ENCODE data around the gene VAMP8.
"Not testable (repeated sequence)": the region's sequence is repeated elsewhere in the genome, so short reads cannot be mapped to it uniquely, and the experiment has no call there.

VAMP8 gene

GRCh38 chr2:85541753-85542457 lies 35.5 kb upstream of the VAMP8 start:
- DNase-seq: no peak
- Mint-ChIP-seq H3K27ac (peak overlapping the region in 1 of 2 donors; percentile 54), H3K9me3 (no peaks in the 10 kb centered on the region), H3K4me3 (peak overlapping the region; percentile 96 to 98), H3K4me1 (peaks cover 57% of the 10 kb centered on the region), H3K27me3 (no peaks in the 10 kb centered on the region)
- no peak for ATAC-seq

DNA sequence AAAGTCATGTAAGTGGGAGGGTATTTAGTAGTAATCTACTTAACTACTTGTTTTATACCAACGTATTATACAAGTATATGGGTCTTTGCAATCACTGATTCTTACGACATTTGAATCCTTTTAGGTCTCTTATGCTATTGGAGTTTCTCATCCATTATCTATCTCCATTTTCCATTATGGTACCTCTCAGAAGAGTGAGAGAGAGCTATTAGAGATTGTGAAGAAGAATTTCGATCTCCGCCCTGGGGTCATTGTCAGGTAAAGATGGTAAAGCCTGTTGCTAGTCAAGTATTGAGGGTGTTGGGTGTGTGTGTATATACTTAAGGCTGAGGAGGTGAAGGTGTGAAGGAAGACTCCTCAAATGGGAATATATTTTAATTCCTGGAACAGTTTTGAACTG lies 34.6 kb upstream of the VAMP8 start:
- H3K9me3 Mint-ChIP-seq: no peaks in the 10 kb centered on the region
- peak overlapping the region; percentile 96 to 98 for H3K4me3 Mint-ChIP-seq

DNA sequence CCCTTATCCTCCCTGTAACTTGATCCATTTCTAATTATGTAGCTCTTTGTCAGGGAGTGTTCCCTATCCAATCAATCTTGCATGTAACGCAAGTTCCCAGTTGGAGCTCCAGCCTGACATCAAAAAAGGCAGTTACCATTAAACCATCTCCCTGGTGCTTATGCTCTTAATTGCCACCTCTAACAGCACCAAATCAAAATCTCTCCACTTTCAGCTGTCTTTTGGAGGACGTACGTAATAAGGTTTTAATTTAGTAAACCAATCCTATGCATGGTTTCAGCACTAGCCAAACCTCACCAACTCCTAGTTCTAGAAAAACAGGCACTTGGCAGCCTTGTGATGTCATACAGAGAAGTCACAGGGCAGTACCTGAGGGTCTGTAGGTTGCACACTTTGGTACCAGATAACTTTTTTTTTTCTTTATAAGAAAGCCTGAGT lies 33.1 kb upstream of the VAMP8 start:
- not testable (repeated sequence) for H3K4me3 Mint-ChIP-seq, ATAC-seq

More for the DNA sequence above, 34.6 kb upstream of the VAMP8 start:
- H3K4me1 Mint-ChIP-seq: peaks cover 48% of the 10 kb centered on the region
- H3K27ac Mint-ChIP-seq: peak overlapping the region in 1 of 2 donors; percentile 69
- no peaks in the 10 kb centered on the region for H3K27me3 Mint-ChIP-seq
- DNase-seq (no peak), ATAC-seq (no peak)

DNA sequence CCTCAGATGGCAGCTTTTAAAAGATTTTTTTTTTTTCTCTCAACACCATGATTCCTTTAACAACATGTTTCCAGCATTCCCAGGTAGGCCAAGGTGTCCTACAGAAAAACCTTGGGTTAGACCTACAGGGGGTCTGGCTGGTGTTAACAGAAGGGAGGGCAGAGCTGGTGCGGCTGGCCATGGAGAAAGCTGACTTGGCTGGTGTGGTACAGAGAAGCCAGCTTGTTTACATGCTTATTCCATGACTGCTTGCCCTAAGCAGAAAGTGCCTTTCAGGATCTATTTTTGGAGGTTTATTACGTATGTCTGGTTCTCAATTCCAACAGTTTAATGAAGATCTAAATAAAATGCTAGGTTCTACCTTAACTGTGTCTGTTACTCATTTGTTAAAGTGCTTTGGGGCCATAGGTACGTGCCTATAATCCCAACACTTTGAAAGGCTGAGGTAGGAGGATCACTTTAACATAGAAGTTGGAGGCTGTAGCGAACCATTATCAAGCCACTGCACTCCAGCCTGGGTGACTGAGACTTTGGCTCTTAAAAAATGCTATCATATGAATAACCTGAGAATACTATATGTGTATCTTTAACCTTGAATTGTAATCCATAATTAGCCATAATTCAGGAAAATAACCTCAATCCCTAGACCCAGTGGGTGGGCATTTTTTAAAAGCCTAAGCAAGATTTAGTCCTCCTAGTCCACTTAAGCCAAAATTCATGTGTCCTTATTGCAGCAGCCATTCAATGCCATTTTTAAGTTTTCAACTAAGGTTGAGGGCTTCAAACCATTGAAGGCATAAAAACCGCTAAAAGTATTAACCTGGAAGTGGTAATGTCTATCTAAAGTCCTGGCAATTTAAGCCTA lies 32.2 kb upstream of the VAMP8 start:
- H3K4me3 Mint-ChIP-seq, H3K9me3 Mint-ChIP-seq, DNase-seq, H3K27me3 Mint-ChIP-seq, ATAC-seq: not testable (repeated sequence)
- Mint-ChIP-seq H3K4me1 (peaks cover 43% of the 10 kb centered on the region), H3K27ac (peak overlapping the region; percentile 79 to 95)

More for the DNA sequence above, 33.1 kb upstream of the VAMP8 start:
- not testable (repeated sequence) for DNase-seq, H3K9me3 Mint-ChIP-seq, H3K27me3 Mint-ChIP-seq
- H3K4me1 Mint-ChIP-seq: peaks cover 45% of the 10 kb centered on the region
- H3K27ac Mint-ChIP-seq: peak overlapping the region in 1 of 2 donors; percentile 81

DNA sequence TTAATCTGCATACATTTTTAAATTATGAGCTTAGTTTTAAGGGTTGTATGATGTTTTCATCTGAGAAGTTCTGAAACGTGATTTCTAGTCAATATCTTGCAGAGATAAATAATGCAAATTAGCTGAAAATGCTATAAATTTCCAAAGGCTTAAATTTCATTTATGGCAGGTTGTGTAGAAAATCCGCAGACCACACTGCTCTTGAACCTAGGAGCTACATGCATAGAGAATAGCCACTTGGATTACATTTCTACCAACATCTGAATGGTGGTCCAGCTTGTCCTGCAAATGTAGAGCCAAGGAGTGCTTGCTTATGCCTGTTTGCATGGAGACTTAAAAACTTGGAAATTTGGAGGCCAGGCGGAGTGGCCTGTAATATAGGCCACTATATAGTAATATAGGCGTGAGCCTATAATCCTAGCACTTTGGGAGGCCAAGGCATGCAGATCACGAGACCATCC lies 31.6 kb upstream of the VAMP8 start:
- no peak for ATAC-seq
- Mint-ChIP-seq H3K27me3 (no peaks in the 10 kb centered on the region), H3K9me3 (no peaks in the 10 kb centered on the region), H3K4me3 (no peak overlapping the region), H3K4me1 (peaks cover 37% of the 10 kb centered on the region), H3K27ac (peak overlapping the region in 1 of 2 donors; percentile 95)
- no peak for DNase-seq

- peak overlapping the region in 1 of 2 donors; percentile 84 for H3K27ac Mint-ChIP-seq
- no peaks in the 10 kb centered on the region for H3K9me3 Mint-ChIP-seq
- DNase-seq (no peak), ATAC-seq (peak; percentile 12)
- H3K4me3 Mint-ChIP-seq: no peak overlapping the region
- no peaks in the 10 kb centered on the region for H3K27me3 Mint-ChIP-seq
- H3K4me1 Mint-ChIP-seq: peaks cover 22% of the 10 kb centered on the region
Measured at GRCh38 chr2:85547089-85547858, 30.1 kb upstream of the VAMP8 start.

DNA sequence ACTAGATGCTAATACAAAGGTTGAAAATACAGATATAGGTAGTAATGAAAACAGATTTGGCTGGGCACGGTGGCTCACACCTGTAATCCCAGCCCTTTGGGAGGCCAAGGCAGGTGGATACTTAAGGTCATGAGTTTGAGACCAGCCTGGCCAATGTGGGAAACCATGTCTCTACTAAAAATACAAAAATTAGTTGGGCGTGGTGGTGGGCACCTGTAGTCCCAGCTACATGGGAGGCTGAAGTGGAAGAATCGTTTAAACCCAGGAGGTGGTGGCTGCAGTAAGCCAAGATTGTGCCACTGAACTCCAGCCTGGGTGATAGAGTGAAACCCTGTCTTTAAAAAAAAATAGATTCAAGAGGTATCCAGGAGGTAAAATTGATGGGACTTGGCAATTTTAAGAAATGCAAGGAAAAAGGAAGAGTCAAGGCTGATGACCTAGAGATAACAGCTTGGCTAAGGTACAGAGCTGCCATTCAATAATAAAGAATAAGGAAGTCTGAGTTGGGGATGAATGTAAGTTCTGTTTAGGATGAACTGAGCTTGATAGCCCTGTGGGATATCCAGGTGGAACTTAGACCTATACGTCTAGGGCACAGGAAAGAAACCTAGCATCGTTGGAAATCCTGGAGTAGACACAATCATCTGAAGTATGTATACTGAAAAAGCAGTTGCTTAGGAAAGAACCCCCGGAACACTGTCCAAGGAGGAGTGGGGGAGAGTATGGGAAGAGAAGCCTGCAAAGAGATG lies 29.4 kb upstream of the VAMP8 start:
- Mint-ChIP-seq H3K9me3 (no peaks in the 10 kb centered on the region), H3K4me3 (no peak overlapping the region), H3K27me3 (no peaks in the 10 kb centered on the region), H3K27ac (peak overlapping the region; percentile 6 to 84), H3K4me1 (peaks cover 14% of the 10 kb centered on the region)
- no peak for DNase-seq
- no peak for ATAC-seq

GRCh38 chr2:85548608-85548900 lies 28.8 kb upstream of the VAMP8 start:
- no peak overlapping the region for H3K4me3 Mint-ChIP-seq
- H3K9me3 Mint-ChIP-seq: no peaks in the 10 kb centered on the region
- DNase-seq: no peak
- no peak for ATAC-seq
- no peak overlapping the region for H3K27ac Mint-ChIP-seq
- H3K27me3 Mint-ChIP-seq: no peaks in the 10 kb centered on the region
- H3K4me1 Mint-ChIP-seq: peaks cover 9% of the 10 kb centered on the region

DNA sequence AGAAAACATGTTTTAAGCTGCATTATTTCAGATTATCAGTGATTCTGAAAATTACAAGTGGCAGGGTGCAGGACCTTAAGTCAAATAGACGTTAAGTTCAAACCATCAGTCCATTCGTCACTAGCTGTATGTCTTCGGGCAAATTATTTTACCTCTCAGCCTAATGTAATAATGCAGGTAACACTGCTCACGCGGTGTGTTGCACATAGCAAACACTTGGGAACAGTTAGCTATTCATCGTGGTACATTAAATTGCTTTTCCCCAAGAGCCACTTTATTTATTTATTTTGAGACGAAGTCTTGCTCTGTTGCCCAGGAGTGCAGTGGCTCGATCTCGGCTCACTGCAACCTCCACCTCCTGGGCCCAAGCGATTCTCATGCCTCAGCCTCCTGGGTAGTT lies 28.3 kb upstream of the VAMP8 start:
- Mint-ChIP-seq H3K4me1 (peaks cover 5% of the 10 kb centered on the region), H3K9me3 (no peaks in the 10 kb centered on the region), H3K4me3 (no peak overlapping the region), H3K27ac (no peak overlapping the region), H3K27me3 (no peaks in the 10 kb centered on the region)
- ATAC-seq (no peak), DNase-seq (no peak)

- DNase-seq (no peak), ATAC-seq (no peak)
- no peak overlapping the region for H3K27ac Mint-ChIP-seq
- no peaks in the 10 kb centered on the region for H3K9me3 Mint-ChIP-seq
- no peaks in the 10 kb centered on the region for H3K27me3 Mint-ChIP-seq
- H3K4me3 Mint-ChIP-seq: no peak overlapping the region
- H3K4me1 Mint-ChIP-seq: no peaks in the 10 kb centered on the region
Measured at GRCh38 chr2:85549826-85550225, 27.6 kb upstream of the VAMP8 start.

GRCh38 chr2:85550486-85550885 lies 26.9 kb upstream of the VAMP8 start:
- Mint-ChIP-seq H3K27me3 (no peaks in the 10 kb centered on the region), H3K4me3 (no peak overlapping the region), H3K27ac (peak overlapping the region in 1 of 2 donors; percentile 43), H3K4me1 (no peaks in the 10 kb centered on the region), H3K9me3 (no peaks in the 10 kb centered on the region)
- ATAC-seq: no peak
- no peak for DNase-seq

- peak; percentile 88 for ATAC-seq
- H3K9me3 Mint-ChIP-seq: no peaks in the 10 kb centered on the region
- no peaks in the 10 kb centered on the region for H3K27me3 Mint-ChIP-seq
- H3K27ac Mint-ChIP-seq: no peak overlapping the region
- DNase-seq: peak; percentile 83 to 86
- no peak overlapping the region for H3K4me3 Mint-ChIP-seq
- H3K4me1 Mint-ChIP-seq: no peaks in the 10 kb centered on the region
Measured at GRCh38 chr2:85551698-85552678, 25.4 kb upstream of the VAMP8 start.

GRCh38 chr2:85553184-85553583 lies 24.2 kb upstream of the VAMP8 start:
- Mint-ChIP-seq H3K27ac (no peak overlapping the region), H3K4me1 (peaks cover 6% of the 10 kb centered on the region), H3K27me3 (no peaks in the 10 kb centered on the region), H3K4me3 (no peak overlapping the region), H3K9me3 (no peaks in the 10 kb centered on the region)
- DNase-seq (no peak), ATAC-seq (no peak)

GRCh38 chr2:85554980-85555612 lies 22.3 kb upstream of the VAMP8 start:
- Mint-ChIP-seq H3K27me3 (no peaks in the 10 kb centered on the region), H3K9me3 (no peaks in the 10 kb centered on the region)

More at GRCh38 chr2:85554980-85555612, 22.3 kb upstream of the VAMP8 start:
- DNase-seq: no peak
- Mint-ChIP-seq H3K4me1 (peaks cover 25% of the 10 kb centered on the region), H3K4me3 (no peak overlapping the region), H3K27ac (no peak overlapping the region)
- no peak for ATAC-seq

Measured in stimulated activated naive CD8-positive, alpha-beta T cell treated with anti-CD3 and anti-CD28 coated beads, Interleukin-15, amount 100 ng/mL, for 72 hours (primary cell).